NCI-H1092 (cell line): ENCODE data around the gene KIF6.
"Not testable (repeated sequence)": the region's sequence is repeated elsewhere in the genome, so short reads cannot be mapped to it uniquely, and the experiment has no call there.

ENCODE experiments used
- DNase-seq: peaks from one replicate; lab custom pipeline; 2025; lab: John Stamatoyannopoulos, UW

The KIF6 gene, protein sequence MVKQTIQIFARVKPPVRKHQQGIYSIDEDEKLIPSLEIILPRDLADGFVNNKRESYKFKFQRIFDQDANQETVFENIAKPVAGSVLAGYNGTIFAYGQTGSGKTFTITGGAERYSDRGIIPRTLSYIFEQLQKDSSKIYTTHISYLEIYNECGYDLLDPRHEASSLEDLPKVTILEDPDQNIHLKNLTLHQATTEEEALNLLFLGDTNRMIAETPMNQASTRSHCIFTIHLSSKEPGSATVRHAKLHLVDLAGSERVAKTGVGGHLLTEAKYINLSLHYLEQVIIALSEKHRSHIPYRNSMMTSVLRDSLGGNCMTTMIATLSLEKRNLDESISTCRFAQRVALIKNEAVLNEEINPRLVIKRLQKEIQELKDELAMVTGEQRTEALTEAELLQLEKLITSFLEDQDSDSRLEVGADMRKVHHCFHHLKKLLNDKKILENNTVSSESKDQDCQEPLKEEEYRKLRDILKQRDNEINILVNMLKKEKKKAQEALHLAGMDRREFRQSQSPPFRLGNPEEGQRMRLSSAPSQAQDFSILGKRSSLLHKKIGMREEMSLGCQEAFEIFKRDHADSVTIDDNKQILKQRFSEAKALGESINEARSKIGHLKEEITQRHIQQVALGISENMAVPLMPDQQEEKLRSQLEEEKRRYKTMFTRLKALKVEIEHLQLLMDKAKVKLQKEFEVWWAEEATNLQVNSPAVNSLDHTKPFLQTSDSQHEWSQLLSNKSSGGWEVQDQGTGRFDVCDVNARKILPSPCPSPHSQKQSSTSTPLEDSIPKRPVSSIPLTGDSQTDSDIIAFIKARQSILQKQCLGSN

DNA sequence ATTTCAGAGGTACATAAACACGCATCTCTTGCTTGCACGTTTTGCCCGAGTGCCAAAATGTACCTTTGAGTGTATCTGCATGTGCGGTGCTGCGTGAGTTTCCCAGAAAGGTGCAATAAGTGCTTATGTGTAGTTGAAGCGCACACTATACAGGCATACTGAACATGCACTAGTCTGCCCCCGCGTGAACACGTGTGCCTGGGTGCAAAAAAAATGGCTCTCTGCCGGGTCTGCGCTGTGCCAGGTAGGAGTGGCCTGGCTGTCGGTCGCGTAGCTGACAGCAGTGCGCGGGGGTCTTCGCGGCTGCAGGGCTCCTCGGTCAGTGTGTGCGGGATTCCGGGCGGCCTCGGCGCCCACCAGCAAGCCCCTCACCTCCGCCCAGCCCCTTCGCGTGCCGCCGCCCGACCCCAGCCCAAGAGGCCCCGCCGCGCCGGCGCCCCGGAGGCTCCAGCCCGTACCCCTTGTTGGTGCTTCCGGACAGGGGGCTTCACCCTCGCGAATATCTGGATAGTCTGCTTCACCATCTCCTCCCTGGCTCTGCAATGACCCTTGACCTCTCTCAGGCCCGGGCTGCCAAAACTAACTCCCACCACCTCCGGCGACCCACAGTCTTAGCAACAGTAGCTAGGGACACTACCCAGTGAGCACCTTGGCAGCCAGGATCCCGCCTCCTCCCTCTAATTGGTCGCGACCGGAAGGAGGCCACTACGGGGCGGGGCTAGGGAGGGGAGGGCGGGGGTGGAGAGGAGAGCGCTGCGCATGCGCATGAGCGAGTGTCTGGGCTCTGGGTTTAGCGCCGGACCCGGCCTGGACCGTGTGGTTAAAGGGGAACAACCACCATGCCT lies at the start of gene KIF6:
Gene KIF6, minus strand, starts transcription at position 622 of the 845 bp plus-strand sequence. Its CDS starts 98 bp downstream, at position 524.
- DNase-seq = peak; percentile 85

DNA sequence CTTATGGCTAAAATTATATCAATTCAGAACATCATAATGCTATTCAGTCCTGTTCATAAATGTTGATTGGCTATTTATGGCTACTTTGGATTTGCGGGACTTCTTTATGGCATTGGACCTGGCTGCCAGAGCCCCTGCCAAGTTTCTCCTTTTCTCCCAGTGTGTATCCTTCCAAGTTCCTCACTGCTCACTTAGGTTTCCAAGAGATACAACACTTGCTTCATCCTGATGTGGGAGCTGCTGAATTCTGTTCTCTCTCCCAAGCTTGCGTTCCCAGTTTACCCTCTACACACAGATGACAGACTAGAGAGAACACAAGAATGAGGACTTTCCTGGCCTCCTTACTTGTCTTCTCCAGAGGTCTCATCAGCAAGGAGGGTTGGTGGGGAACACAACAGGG lies 48.6 kb upstream of the KIF6 start:
- DNase-seq = no peak

DNA sequence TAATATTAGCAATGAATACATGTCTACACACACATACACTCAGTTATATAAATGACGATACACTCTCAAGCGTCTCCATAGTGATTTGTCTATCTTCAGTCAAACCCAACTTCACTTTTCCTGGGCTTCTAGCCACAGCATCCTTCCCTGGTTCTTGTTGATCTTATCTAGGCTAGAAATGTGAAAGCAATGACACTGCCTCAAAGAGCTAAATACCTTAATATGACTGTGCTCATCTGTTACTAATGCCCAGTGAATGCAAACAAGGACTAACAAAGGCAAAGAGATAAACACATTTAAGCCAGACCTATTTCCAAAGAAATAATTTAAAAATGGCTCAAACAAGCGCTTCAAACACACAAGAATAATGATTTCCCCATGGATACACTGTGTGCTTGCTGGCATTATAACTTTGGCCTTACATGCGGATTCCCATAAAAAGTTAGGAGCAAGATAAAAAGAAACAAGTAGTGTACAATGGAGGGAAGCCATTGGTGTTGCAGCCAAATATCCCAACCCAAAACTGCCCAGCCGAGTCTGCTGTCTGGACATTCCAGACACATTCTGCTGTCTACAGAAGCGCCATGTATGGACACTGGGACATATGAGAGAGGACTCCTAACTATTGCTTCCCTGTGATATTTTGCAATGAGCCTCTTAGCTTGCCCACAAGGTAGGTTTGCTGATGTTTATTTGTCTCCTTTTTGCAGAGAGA lies 47.5 kb upstream of the KIF6 start:
- no peak for DNase-seq

DNA sequence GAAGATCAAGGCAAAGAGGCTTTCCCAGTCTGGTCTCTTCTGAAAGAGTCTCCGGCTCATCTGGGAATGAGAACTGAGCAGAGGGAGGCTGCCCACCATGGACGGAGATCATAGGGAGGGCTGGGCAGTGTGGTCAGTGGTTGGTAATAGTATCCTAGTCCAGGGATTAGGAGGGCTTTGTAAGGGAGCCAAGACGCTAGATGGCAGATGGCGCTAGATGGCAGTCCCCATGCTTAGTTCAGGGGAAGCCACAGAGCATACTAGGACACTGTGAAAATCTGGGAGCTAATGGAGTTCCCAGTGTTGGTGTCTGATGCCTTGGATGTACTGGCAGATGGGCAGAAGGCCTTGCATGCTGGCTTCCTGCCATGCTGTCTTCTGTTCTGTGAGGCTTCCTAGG lies 45.2 kb upstream of the KIF6 start:
- no peak for DNase-seq

DNA sequence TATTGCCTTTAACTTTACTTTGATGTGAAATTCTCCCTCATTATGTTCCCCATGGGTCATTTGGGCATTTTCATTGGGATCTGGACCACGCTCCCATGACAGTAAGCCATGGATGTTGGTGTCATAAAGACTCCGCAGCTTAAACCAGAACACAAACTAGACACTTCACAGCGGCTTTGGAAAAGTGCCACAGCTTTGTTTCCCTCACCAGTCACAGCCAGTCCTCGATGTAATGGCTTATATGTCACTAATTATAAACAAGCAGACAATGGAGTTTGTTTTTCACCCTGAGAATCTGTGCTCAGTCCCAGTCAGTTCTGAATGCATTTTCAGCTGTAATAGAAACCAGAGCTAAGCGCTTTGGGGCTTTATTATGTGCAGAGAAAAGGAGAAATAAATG lies 43.8 kb upstream of the KIF6 start:
- DNase-seq = no peak

DNA sequence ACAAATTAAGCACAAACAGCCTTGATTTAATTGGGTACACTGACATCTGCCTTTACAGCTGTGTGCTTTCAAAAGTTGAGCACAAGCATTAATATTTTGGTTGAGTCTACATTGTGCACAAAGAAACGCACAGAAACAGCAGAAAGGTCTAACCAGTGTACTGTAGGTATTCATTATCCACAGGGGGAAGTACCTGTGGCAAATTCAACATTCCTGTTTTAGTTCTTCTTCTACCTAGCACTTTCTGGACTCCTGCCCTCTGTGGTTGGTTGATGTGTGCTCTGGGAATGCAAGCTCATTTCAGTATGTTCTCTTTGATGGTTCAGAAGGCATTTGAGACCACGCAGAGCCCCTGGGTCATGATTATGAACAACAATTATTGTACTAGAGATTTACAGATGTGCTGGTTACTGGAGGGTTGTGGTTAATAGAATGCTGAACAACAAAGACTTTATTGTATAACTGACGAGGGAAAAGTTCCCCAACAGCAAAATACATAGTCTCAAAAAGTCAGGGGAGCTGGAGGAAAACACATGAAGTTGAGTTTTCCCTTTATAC lies 40.4 kb upstream of the KIF6 start:
- DNase-seq = no peak

DNA sequence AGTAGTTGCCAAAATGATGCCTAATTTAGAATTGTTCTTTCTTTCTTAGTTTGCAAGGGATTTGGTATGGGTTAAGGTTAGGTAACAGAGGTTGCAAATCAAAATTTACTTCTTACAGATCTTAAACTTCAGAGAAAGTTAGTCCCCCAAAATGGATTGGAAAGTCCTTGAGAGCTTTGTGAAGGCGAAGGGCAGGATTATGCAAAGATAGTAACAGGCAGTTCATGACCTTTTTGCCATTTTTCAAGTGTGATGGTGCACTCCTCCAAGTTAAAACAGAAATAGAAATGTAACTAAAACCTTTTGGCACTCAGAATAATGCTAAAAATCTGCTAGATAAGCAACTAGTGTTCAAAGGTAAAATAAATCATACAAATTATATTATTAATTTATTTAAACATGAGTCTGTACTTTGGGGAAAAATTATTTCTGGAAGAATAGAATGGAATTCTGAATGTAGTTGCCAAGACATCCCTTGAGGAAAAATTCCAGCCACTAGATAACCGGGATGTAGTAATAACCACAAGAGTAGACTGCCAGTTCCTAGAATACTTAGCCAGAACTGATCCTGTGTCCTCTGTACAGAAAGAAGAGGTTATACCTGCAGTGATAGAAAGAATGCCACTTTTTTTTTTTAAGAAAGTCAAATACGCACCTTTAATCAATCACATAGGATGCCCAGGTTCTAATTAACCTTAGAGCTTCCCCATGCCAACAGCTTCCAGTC lies 35.2 kb upstream of the KIF6 start:
- DNase-seq = no peak

DNA sequence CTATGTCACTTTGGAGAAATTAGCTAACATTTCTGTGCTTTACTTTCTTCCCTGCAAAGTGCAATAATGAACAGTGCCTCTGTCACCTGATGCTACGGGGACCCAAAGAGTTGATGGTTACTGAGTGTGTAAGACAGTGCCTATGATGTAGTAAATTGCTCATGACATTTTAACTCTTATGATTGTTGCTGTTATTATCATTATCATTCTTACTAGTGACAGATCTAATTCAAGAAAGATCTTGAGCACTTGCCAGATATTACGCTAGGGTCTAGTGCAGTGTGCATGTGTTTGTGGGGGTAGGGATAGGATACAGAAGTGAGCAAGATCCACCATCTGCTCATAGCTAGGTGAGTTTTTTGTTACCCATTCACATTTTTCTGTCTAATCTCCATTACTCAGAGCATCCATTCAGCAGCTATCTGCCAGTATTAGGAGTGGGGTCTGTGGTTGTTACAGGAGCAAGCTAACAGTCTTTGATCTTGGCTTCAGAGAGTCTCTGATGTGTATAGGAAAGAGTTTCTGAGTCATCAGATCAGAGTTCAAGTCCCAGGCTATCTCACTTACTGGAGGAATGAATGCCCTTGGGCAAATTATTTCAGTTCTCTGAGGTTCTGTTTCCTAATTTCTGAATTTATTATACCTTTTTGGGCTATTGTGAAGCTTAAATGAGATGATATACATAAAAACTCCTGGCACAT lies 33.8 kb upstream of the KIF6 start:
- no peak for DNase-seq

DNA sequence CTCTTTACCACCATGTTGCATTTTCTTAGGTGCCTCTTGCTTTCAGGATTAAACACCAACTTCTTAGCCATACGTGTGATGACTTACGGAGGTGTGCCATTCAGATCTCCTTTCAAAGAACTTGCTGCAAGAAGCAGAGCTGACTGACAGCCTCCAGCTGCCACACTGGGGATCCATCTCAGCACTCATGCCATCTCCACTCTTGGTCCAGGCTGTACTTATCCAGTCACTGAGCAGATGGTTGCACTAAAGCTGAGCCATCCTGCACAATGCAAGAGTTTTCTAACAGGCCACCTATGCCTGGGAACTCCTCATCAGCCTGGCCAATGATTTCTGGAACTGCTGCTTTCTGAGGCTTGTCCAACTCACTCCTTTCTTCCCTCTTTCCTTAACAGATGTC lies 31.4 kb upstream of the KIF6 start:
- DNase-seq = no peak

DNA sequence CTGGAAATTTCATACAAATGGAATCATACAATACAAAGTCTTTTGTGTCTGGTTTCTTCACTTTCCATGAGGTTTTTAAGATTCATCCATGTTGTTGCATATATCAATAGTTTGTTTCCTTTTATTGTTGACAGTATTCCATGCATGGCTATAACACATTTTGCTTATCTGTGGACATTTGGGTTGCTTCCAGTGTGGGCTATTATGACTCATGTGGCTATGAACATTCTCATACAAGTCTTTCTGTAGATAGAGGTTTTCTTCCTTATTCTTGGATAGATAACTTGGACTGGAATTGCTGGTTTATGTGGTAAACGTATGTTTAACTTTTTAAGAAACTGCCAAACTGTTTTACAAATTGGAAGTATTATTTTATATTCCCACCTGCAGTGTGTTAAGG lies 30.0 kb upstream of the KIF6 start:
- DNase-seq = no peak

DNA sequence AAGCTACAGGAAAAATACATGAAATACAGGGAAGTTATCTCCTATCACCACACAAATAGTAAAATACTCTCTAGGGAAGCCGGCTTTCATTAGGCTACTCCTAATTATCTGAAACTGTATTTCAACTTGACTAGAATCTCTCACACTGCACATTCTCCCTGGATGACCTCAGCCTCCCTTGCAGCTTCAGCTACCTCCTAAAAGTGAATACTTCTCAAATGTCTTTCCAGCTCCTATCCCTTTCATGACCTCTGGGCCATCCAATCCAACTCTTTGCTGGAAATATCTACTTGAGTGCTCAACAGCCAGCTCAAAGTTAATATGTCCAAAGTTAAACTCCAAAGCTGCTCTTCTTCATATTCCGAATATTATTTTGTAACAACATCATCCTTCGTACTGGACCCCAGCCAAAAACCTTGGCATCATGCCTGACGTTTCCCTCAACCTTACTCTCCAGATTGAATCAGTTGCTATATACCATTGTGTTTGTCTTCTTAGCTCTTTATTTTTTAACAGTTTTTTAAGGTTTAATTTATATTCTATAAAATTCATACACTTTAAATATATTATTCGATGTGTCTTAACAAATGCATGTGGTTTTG lies 29.4 kb upstream of the KIF6 start:
- DNase-seq = no peak

DNA sequence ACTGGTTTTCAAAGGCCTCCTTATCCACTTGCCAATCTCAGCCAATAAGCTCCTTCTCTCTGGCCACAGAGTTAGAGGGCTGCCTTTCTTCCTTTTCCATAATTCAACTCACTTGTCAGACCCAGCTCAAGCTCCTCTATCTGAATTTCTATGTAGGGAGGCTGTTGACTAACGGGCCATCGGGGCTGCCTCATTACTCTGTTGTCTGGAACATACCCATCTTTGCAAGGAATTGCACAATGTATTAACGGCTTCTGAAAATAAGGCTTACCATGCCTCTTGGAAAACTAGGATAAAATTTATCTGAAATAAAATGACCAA lies 28.5 kb upstream of the KIF6 start:
- no peak for DNase-seq

DNA sequence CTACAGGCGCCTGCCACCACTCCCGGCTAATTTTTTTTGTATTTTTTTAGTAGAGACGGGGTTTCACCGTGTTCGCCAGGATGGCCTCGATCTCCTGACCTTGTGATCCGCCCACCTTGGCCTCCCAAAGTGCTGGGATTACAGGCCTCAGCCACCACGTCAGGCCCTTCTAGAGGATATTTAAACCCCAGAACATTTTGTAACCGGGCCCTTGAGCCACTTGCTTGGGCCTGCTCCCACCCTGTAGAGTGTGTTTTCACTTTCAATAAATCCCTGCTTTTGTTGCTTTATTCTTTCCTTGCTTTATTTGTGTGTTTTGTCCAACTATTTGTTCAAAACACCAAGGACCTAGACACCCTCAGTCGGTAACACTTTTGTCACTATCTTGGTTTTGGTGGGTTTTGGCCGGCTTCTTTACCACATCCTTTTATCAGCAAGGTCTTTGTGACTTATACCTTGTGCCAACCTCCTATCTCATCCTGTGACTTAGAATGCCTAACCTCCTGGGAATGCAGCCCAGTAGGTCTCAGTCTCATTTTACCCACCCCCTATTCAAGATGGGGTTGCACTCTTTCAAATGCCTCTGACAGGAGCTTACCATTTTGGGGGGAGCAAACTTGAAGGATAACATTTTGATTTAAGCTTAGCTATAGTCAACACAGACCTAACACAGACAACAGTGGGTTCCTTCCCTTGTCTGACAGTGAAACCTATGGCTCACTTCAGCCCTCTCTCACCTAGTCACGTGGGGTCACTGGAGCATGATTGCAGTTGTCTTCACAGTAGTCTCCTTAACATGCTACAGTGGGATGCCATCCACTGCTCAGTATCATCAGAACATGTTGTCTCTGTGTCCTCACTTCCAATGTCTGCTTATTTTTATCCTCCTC lies 27.9 kb upstream of the KIF6 start:
- no peak for DNase-seq

DNA sequence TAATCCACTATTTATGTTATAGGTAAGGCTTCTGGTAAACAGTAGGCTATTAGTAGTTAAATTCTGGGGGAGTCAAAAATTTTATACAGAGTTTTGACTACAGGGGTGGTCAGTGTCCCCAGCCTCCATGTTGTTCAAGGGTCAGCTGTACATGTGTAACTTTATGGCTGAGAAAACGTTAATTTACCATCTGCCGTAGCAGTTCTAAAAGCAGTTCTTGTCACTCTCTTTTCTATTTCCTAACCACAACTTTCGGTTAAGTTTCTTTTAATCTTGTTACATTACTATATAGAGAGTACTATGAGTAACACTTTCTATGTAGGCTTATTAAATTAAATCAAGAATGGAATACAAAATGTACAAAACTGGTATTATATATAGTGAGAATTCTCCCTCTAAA lies 21.6 kb upstream of the KIF6 start:
- no peak for DNase-seq

DNA sequence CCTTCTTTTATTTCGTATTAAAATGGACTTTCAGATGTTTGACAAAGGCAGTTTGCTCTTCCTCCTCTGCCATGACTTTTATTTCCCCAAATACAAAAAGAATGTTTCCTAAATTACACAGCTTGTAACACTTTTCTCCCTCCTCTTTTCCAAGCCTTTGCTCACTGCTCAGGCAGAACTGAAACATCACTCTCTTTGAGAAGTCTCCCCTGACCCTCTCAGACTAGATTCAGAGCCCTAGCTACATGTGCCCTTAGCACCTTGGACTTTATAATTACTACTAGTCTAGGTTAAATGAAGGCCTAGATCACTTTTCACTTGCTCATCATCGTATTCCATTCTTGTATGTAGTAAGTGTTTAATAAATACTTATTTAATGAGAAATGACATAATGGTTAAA lies 8.5 kb upstream of the KIF6 start:
- no peak for DNase-seq

DNA sequence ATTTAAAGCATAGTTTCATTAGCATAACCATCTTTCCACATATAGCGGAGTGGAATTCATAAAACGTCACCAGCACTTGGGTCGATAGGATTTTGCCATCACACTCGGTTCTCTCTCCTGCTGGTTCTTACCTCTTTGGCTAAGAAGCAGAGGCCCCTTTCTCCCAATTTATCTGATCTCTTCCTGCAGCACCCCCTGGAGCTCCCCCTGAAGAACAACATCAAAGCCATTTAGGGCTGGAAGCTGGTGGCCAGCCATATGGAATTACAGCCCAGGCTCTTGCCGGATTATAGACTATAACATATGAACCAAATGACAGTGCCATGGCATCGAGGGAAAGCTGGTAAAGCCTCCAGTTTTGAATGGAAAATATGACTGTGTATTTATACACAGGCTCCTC lies 6.4 kb upstream of the KIF6 start:
- DNase-seq = no peak

DNA sequence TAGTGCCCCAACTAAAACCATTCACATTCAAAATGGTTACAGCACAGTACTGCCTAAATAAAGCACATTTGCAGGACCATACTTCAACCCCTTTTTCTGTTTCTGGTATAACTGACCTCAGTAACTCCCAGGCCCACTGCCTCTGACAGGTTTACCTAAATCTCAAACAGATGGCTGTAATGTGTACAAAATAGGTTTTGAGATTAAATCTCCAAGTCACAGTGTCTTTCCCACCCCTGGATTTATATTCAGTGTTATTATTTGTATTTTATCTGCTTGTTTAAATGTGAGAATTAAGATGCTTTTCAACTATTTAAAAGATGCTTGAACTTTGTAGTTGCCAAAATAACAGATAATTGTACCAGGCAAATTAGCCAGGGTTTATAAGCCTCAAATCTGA lies 4.7 kb upstream of the KIF6 start:
- DNase-seq = no peak

DNA sequence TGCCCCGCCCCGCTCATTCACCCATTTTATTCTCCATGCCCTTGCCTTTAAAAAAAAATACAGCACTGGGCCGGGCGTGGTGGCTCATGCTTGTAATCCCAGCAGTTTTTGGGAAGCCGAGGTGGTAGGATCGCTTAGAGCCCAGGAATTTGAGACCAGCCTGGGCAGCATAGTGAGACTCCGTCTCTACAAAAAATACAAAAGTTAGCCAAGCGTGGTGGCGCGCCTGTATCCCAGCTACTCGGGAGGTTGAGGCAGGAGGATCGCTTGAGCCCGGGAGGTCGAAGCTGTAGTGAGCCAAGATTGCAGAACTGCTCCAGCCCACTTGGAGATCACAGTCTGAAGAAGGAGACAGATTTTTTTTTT lies 407 bp upstream of the KIF6 start:
- DNase-seq = no peak

DNA sequence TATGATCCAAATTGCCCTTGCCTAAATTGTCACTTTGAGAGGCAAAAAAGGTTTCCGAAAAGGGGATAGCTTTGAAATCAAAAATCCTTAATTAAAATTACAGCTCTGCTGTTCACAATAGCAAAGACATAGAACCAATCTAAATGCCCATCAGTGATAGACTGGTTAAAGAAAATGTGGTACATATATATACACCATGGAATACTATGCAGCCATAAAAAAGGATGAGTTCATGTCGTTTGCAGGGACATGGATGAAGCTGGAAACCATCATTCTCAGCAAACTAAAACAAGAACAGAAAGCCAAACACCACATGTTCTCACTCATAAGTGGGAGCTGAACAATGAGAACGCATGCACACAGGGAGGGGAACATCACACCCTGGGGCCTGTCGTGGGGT lies 1.9 kb downstream of the KIF6 start:
- DNase-seq = not testable (repeated sequence)
